Stimulated activated naive B cell treated with anti-CD40 and anti-IgM and Interleukin-4, amounts not matched to agents 10 μg/mL and 1 μg/mL and 100 μg/mL, for 72 hours (primary cell): ENCODE data around the gene HSD17B4.
"Not testable (repeated sequence)": the region's sequence is repeated elsewhere in the genome, so short reads cannot be mapped to it uniquely, and the experiment has no call there.

Experiments
- ATAC-seq, 2 donors: fragments of 150-1000 bp; cut with Tn5 transposase; replicated peaks; 2 replicates each; pipeline ENCODE4 v1.10.0; 2021; ENCODE audit warnings: moderate library complexity in 1 of 2
- DNase-seq: peaks from one replicate; pipeline ENCODE4 v3.0.0; 2021
- H3K27ac Mint-ChIP-seq: one replicate; pipeline ENCODE4 v1.8.0; 2022; ENCODE audit warnings: mild to moderate bottlenecking, mixed read lengths
- H3K27me3 Mint-ChIP-seq, 2 donors: one replicate each; pipeline ENCODE4 v1.8.0; 2022; ENCODE audit warnings: mixed read lengths in 2 of 2
- H3K36me3 Mint-ChIP-seq, 2 donors: one replicate each; pipeline ENCODE4 v1.8.0; 2022; ENCODE audit warnings: mixed read lengths in 2 of 2, mild to moderate bottlenecking in 1 of 2
- H3K4me1 Mint-ChIP-seq, 2 donors: one replicate each; pipeline ENCODE4 v1.8.0; 2022; ENCODE audit warnings: mixed read lengths in 2 of 2, mild to moderate bottlenecking in 1 of 2
- H3K4me3 Mint-ChIP-seq, 2 donors: one replicate each; pipeline ENCODE4 v1.8.0; 2022; ENCODE audit warnings: mild to moderate bottlenecking in 2 of 2, mixed read lengths in 2 of 2, moderate library complexity in 1 of 2
- H3K9me3 Mint-ChIP-seq, 2 donors: one replicate each; pipeline ENCODE4 v1.8.0; 2022; ENCODE audit warnings: mixed read lengths in 2 of 2, mild to moderate bottlenecking in 1 of 2

The HSD17B4 gene

DNA sequence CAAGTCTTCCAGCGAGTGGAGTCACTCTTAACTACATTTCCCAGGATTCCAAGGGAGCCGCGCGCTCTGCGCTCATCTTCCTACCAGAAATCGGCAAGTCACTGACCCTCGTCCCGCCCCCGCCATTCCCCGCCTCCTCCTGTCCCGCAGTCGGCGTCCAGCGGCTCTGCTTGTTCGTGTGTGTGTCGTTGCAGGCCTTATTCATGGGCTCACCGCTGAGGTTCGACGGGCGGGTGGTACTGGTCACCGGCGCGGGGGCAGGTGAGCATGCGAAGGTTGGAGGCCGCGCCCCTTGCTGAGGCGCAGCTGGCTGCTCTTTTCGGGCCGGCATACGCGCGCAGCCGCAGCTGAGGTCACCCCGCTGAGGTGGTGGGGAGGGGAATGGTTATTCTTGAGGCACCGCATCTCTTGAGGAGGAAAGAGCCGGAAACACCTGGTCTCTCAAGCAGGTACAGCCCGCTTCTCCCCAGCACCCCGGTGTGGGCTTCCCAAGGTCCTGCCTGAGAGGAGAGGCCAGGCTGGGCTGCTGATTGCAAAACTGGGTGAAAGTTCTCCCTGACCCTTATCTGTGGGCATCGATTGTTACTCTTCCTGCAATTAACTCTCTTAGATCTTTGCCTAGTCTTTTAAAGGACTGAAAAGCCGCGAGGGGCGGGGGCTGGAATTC is at the start of gene HSD17B4:
HSD17B4 (plus strand) TSS at position 125 of the 667 bp plus-strand sequence; CDS start at position 204, 79 bp downstream.
- Mint-ChIP-seq H3K27me3 (no peaks in the 10 kb centered on the region), H3K36me3 (peaks cover 15 to 18% of the 10 kb centered on the region in 2 donors), H3K9me3 (peaks cover 5 to 8% of the 10 kb centered on the region in 2 donors), H3K27ac (peak within 1 kb of the TSS; percentile 94), H3K4me3 (peak within 1 kb of the TSS; percentile 92 to 97), H3K4me1 (peaks cover 27 to 58% of the 10 kb centered on the region in 2 donors)
- peak; percentile 97 for ATAC-seq
- peak; percentile 81 for DNase-seq

GRCh38 chr5:119402555-119402954 is 49.7 kb upstream of the HSD17B4 start:
- peak overlapping the region; percentile 65 for H3K27ac Mint-ChIP-seq
- ATAC-seq (no peak), DNase-seq (no peak)
- no peaks in the 10 kb centered on the region for H3K27me3 Mint-ChIP-seq
- H3K9me3 Mint-ChIP-seq, result no peaks in the 10 kb centered on the region
- H3K4me1 Mint-ChIP-seq, result peaks cover 39 to 75% of the 10 kb centered on the region in 2 donors
- H3K36me3 Mint-ChIP-seq, result peaks cover 2 to 9% of the 10 kb centered on the region in 2 donors
- no peak overlapping the region for H3K4me3 Mint-ChIP-seq

- H3K36me3 Mint-ChIP-seq, result peaks cover 1 to 6% of the 10 kb centered on the region in 2 donors
- H3K4me1 Mint-ChIP-seq, result peaks cover 37 to 67% of the 10 kb centered on the region in 2 donors
- no peaks in the 10 kb centered on the region for H3K9me3 Mint-ChIP-seq
- H3K4me3 Mint-ChIP-seq, result peak overlapping the region; percentile 10 to 46
- ATAC-seq (peak in 1 of 2 donors; percentile 27), DNase-seq (no peak)
- peak overlapping the region; percentile 38 for H3K27ac Mint-ChIP-seq
- H3K27me3 Mint-ChIP-seq, result no peaks in the 10 kb centered on the region
Measured at GRCh38 chr5:119404033-119404432, 48.3 kb upstream of the HSD17B4 start.

DNA sequence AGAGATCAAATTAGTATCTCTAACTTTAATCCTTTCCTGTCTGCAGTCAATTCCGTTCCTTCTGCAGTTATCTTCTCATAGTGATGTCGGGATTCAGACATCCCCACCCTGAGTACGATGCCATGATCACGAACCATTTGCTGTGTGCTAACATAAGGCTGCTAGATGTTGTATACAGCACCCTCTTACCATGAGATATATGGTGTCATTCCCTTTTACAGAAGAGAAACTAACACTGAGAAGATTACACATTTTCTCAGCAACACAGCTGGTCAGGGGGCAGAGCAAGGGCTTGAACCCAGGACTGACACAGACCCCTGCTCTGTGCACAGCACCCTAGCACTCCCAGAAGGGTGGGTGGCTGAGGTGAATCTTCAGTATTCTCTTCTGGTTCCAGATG is 46.9 kb upstream of the HSD17B4 start:
- H3K36me3 Mint-ChIP-seq, result no peaks in the 10 kb centered on the region
- H3K27ac Mint-ChIP-seq, result peak overlapping the region; percentile 74
- no peaks in the 10 kb centered on the region for H3K27me3 Mint-ChIP-seq
- H3K9me3 Mint-ChIP-seq, result no peaks in the 10 kb centered on the region
- H3K4me1 Mint-ChIP-seq, result peaks cover 44 to 71% of the 10 kb centered on the region in 2 donors
- no peak overlapping the region for H3K4me3 Mint-ChIP-seq
- ATAC-seq (peak; percentile 50 to 51), DNase-seq (no peak)

- H3K4me1 Mint-ChIP-seq, result peaks cover 53 to 83% of the 10 kb centered on the region in 2 donors
Measured at GRCh38 chr5:119406551-119407110, 45.7 kb upstream of the HSD17B4 start.

GRCh38 chr5:119409235-119409815 is 43.0 kb upstream of the HSD17B4 start:
- Mint-ChIP-seq H3K27me3 (no peaks in the 10 kb centered on the region), H3K27ac (peak overlapping the region; percentile 49), H3K4me3 (no peak overlapping the region), H3K36me3 (no peaks in the 10 kb centered on the region), H3K9me3 (no peaks in the 10 kb centered on the region), H3K4me1 (peaks cover 52 to 80% of the 10 kb centered on the region in 2 donors)
- no peak for DNase-seq
- peak in 1 of 2 donors; percentile 8 for ATAC-seq

More at GRCh38 chr5:119406551-119407110, 45.7 kb upstream of the HSD17B4 start:
- Mint-ChIP-seq H3K9me3 (no peaks in the 10 kb centered on the region), H3K27ac (no peak overlapping the region), H3K36me3 (no peaks in the 10 kb centered on the region), H3K27me3 (no peaks in the 10 kb centered on the region), H3K4me3 (no peak overlapping the region)
- no peak for ATAC-seq
- no peak for DNase-seq

GRCh38 chr5:119410448-119411159 is 41.7 kb upstream of the HSD17B4 start:
- Mint-ChIP-seq H3K4me3 (no peak overlapping the region), H3K27ac (peak overlapping the region; percentile 75), H3K27me3 (no peaks in the 10 kb centered on the region), H3K36me3 (no peaks in the 10 kb centered on the region), H3K4me1 (peaks cover 55 to 80% of the 10 kb centered on the region in 2 donors), H3K9me3 (peaks cover 0 to 3% of the 10 kb centered on the region in 2 donors)
- ATAC-seq (peak in 1 of 2 donors; percentile 50), DNase-seq (no peak)

DNA sequence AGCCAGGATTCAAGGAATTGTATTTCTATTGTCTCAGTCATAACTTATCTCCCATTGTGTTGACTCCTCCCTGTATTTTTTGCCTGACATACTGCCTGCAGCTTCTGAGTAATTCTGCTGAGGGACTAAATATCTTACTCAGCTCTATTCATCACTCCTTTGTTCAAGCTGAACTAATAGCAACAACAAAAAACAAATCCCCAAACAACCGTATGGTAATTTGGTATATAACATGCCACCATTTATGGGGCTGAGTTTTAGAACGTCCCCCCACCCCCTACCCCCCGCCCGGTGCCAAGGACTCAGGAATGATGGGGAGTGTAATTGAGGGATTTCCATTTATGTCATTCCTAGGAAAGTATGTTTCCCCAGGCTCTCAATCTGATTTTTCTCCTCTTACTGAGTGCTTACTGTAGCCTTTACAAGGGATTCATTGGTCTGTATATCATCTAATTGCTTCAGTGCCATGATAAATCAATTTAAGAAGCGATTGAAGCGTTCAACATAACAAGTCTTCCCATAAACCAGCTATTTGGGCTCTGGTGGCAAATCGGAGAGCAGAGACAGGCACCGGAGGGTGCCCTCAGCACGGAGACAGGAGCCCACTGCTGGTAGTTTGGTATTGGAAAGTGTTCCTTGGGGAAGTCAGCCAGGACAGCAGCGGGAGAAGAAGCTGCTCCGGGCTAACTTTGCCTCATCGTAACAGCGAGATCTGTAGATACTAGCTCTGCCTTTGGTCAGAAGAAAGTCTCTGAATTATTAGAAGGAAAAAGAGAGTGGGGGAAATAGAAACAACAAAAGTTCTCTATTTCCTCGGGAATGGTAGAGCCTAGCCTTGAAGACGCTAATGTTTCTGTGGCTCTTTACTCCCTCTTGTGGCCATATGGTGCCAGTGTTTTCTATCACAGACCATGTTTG is 40.7 kb upstream of the HSD17B4 start:
- ATAC-seq, result peak; percentile 64 to 71
- Mint-ChIP-seq H3K4me1 (peaks cover 51 to 77% of the 10 kb centered on the region in 2 donors), H3K4me3 (peak overlapping the region; percentile 91 to 99), H3K27me3 (no peaks in the 10 kb centered on the region), H3K36me3 (no peaks in the 10 kb centered on the region), H3K27ac (peak overlapping the region; percentile 96), H3K9me3 (peaks cover 0 to 3% of the 10 kb centered on the region in 2 donors)
- peak; percentile 37 for DNase-seq

DNA sequence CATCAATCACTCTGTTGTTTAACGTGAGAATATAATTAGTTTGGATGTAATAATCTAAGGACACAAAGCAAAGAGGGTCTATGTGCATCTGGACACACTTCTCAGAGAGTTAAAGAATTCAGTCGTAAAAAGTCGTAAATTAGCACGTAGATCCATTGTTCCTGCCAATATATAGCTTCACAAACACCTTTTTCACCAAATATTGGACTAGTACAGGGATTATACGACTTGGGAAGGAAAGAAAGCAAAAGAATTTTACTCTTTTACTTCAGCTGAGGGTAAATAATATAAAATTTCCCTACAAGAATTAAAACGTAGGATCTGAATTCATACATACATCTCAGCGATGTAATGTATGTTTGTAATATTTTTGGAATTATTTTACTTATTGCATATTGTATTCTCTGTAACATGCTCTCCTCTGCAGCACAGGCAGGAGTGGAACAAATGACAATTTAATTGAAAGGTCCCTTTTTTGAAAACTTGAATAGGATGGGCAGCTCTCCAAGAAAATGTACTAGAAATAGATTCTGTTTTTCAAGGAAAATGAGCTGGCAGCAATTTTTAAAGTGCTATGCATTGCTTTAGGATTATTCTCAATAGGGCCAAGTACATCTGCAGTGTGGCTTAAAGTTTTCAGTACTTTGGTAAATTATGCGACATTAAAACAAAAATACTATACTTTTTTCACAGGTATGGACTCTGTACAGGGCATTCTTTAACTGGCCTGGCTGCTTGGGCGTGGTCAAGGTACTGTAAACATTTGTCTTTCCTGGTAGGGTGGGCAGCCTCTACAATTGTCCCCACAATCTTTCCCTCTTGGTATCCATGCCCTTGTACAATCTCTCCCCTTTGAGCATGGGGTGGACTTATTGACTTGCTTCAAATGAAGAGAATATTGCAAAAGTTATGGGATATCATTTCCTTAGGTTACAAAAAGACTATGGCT is 39.7 kb upstream of the HSD17B4 start:
- Mint-ChIP-seq H3K9me3 (peaks cover 2 to 7% of the 10 kb centered on the region in 2 donors), H3K27me3 (no peaks in the 10 kb centered on the region), H3K4me3 (peak overlapping the region; percentile 91 to 99), H3K36me3 (no peaks in the 10 kb centered on the region), H3K4me1 (peaks cover 51 to 81% of the 10 kb centered on the region in 2 donors), H3K27ac (peak overlapping the region; percentile 96)
- no peak for DNase-seq
- ATAC-seq, result no peak

DNA sequence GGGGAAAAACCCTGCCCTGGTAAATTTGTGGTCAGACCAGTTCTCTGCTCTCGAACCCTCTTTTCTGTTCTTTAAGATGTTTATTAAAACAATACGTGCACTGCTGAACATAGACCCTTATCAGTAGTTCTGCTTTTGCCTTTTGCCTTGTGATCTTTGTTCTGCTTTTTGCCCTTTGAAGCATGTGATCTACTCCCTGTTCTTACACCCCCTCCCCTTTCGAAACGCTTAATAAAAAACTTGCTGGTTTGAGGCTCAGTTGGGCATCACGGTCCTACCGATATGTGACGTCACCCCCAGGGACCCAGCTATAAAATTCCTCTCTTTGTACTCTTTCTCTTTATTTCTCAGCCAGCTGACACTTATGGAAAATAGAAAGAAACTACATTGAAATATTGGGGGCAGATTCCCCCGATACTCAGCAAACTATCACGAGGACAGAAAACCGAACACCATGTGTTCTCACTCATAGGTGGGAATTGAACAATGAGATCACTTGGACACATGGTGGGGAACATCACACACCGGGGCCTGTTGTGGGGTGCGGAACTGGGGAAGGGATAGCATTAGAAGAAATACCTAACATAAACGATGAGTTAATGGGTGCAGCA is 38.1 kb upstream of the HSD17B4 start:
- peak; percentile 47 for DNase-seq
- H3K9me3 Mint-ChIP-seq, H3K27me3 Mint-ChIP-seq, H3K36me3 Mint-ChIP-seq: not testable (repeated sequence)
- Mint-ChIP-seq H3K27ac (peak overlapping the region; percentile 81), H3K4me3 (peak overlapping the region; percentile 36), H3K4me1 (peaks cover 55 to 87% of the 10 kb centered on the region in 2 donors)
- ATAC-seq, result peak; percentile 67 to 74

GRCh38 chr5:119417891-119418605 is 34.2 kb upstream of the HSD17B4 start:
- Mint-ChIP-seq H3K9me3 (peaks cover 5 to 10% of the 10 kb centered on the region in 2 donors), H3K27me3 (no peaks in the 10 kb centered on the region), H3K27ac (peak overlapping the region; percentile 37), H3K4me1 (peaks cover 44 to 69% of the 10 kb centered on the region in 2 donors), H3K36me3 (peaks cover 0 to 3% of the 10 kb centered on the region in 2 donors), H3K4me3 (peak overlapping the region in 1 of 2 donors; percentile 18)
- ATAC-seq, result peak; percentile 39 to 47
- DNase-seq, result no peak
